Measurements from ENCODE around the gene PHACTR1.
"Not testable (repeated sequence)": the region's sequence is repeated elsewhere in the genome, so short reads cannot be mapped to it uniquely, and the experiment has no call there.

PHACTR1 gene

GRCh38 chr6:12716298-12716916 is at the start of gene PHACTR1:
TSS of gene PHACTR1 (plus strand) at chr6:12716767.
- no peak for DNase-seq (ENCODE audit: low read depth in 2 of 2)

- no peak for DNase-seq (ENCODE audit: low read depth in 2 of 2)
These were observed 49.7 kb upstream of the PHACTR1 start for GRCh38 chr6:12666886-12667285.

GRCh38 chr6:12675931-12676330 is 40.6 kb upstream of the PHACTR1 start:
- no peak for DNase-seq (ENCODE audit: low read depth in 2 of 2)

DNA sequence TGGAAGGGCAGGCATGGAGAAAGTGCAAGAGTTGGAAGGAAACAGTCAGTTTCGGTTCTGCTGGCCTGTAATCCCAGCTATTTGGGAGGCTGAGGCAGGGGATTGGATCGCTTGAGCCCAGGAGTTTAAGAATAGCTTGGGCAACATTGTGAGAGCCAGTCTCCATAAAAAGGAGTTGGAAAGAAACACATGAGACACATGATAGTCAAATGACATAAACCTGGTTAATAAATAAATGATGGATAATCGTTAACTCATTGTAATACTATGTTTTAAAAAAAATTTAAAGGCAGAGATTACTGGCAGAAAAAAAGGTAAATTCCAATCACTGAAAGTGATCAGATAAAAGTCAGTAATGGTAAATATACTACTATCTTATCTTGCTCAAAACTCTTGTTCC is 37.2 kb upstream of the PHACTR1 start:
- DNase-seq (ENCODE audit: low read depth in 2 of 2), result no peak

- no peak for DNase-seq (ENCODE audit: low read depth in 2 of 2)
These were observed 23.4 kb upstream of the PHACTR1 start for GRCh38 chr6:12693122-12693521.

DNA sequence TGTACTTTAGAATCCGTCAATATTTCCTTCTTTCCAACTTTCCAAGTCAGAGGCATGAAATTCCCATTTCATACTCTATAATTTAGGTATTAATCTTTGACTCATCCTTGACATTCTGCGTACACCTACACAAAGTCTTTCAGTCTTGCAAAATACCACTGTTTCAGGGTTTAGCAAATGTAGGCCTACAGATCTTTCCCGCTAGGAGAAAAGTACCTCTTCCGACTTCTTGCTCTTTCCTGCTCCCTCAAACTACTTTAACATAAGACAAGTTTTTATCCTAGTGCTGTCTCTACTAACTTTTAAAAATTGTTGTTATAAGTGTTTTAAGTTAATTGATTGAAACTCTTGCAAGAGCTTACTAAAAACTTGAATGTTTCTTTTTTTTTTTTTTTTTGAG is 18.3 kb upstream of the PHACTR1 start:
- no peak for DNase-seq (ENCODE audit: low read depth in 2 of 2)

- no peak for DNase-seq (ENCODE audit: low read depth in 2 of 2)
These were observed 11.6 kb upstream of the PHACTR1 start for GRCh38 chr6:12704946-12705345.

DNA sequence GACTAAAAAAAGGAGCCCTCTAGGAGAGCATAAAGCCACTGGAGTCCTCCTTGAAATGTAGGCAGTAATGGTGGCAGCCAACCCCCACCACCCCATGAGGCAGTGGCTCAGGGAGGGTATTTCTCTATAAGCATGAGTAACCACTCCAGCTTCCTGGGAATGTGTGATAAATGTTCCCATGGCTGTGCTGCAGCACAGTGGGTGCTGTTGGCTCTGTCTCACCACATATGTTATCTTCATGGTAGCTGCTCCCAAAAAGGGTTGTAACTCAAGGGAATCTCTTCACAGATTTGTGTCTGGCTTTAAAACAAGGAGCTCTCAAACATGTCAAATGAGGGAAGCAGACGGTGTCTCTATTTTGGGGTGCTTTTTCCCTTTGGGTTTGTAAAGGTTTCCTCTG is 7.5 kb upstream of the PHACTR1 start:
- DNase-seq (ENCODE audit: low read depth in 2 of 2), result no peak

DNA sequence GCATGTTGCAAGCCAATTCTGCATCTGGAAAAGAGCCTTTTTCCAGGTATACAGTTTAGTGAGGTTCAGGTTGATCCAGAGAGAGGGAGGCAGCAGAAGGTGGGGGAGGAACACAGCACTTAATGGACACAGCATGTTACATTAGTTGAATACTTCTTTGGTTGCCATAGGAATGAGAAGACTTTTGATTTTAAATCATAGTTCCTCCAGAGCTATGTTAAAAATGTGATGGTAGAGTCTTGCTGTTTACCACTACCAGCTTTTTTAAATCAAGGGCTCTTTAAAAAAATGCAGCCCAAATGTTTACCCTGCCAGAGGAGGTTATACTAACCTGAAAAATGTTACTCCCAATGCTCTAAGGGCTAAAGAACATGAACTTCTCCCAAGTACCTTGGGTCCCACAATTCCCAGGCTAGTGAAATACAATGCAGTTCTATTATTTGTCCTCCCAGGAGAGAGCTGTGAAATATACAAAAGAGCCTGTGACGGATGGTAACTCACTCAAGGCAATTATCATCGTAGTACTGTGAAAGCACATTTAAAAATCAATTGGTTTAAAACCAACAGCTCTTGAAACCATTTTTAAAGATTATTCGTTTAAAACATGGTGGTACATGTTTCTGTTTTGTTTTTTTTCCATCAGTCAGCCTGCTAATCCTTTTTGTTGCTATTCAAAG is 6.9 kb upstream of the PHACTR1 start:
- DNase-seq (ENCODE audit: low read depth in 2 of 2), result no peak

DNA sequence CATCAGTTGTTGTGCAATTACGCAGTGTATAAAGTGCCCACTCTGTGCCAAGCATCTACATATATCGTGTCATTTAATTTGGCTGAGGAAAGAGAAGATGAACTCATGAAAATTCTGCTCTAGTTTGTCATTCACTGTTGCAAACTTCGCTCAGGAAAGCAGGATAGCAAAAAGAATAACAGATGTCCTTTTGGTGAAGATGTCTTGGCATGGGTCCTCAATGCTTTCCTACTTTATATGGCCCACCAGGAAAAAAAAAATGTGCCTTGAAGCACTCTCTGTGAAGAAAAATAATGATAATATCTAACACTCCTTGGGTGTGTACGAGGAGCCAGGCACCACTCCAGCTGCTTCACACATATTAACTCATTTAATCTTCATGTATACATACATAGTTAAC is 5.6 kb upstream of the PHACTR1 start:
- no peak for DNase-seq (ENCODE audit: low read depth in 2 of 2)

DNA sequence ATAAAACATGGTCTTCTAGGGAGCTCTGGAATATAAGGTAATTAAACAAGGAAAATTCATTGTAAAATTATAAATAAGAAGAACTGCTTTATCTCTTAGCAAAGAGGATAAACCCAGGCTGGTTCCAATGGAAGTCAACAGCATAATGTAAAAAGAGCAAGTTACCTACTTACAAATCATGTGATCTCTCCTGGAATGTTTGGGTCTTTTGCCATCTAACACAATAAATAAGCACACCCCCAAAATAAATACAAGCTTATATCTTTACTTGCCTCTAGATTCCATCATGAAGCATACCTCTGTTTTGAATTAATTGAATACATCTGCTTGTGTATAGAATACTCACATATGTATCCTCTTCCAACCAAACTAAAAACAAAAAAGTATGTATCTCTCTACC is 2.5 kb upstream of the PHACTR1 start:
- DNase-seq (ENCODE audit: low read depth in 2 of 2), result no peak

DNA sequence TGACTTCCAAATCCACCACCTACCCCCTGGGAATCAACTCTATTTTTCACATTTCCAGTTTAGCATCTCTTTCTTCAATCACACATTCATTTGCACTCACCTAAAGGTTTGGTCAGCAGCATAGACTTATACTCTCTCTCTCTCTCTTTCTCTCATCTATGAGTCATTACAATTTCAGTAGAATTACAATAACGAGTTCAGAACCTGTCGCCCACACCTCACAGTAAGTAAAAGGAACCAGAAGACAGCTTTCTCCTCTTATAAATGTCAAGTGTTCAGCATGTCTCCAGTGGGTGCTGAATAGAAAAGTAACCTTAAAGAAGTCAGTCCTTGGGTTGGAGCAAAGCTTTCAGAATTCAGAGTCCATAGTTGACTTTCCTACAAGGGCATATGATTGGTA is 1.1 kb upstream of the PHACTR1 start:
- no peak for DNase-seq (ENCODE audit: low read depth in 2 of 2)

DNA sequence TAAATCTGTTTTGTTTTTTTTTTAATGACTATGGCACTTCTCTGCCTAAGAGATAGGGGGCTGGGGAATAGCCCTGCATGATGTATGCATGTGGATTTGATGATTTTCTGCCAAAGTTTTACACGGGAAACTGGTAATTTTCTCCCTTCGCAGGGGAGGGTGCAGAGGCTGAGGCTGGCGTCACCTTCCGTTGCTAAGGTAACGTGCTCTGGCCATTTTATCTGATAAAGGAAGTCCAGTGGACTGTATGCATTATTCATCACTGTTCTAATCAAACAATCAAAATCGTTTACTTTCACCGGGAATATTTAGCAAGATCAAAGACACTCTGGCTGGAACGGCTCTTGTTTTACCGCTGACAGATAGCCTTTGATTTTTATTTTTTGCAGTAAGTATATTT is 789 bp downstream of the PHACTR1 start:
- no peak for DNase-seq (ENCODE audit: low read depth in 2 of 2)

DNA sequence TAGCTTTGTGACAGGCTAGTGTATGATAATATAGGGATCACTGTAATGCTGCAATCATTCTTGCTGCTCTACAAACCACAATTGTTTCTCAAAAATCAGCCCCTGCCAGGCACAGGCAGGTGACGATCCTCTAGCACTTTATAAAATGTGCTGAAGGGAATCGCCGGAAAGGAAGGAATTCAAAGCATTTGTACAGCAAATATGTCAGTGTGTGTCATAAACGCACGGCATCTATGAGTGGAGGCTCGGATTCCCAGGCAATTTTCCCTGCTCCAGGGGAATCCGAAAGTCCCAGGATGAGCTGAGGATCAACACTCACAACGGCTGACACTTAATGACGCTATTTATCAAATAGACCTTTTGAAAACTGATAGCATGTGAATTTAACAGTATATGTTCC is 1.4 kb downstream of the PHACTR1 start:
- no peak for DNase-seq (ENCODE audit: low read depth in 2 of 2)

DNA sequence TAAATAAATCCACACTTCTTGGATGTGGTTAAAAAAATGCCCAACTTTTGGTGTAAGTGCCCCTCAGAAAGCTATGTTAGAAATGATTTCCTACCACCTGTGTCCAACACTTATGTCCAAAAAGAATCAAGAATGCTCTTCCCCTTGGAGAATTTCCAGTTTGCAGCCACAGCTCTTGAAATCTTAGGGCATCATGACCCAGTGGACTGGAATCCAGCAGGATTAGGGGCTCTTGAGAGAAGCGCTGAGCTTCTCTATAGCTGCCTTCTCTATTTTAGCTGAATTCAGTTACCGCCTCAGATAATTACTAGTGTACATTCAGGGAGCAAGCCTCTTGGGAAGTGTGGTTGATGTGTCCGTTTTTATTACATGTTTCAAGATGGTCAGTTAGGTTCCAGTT is 2.5 kb downstream of the PHACTR1 start:
- no peak for DNase-seq (ENCODE audit: low read depth in 2 of 2)

- no peak for DNase-seq (ENCODE audit: low read depth in 2 of 2)
These were observed 3.7 kb downstream of the PHACTR1 start for GRCh38 chr6:12720310-12720709.

DNA sequence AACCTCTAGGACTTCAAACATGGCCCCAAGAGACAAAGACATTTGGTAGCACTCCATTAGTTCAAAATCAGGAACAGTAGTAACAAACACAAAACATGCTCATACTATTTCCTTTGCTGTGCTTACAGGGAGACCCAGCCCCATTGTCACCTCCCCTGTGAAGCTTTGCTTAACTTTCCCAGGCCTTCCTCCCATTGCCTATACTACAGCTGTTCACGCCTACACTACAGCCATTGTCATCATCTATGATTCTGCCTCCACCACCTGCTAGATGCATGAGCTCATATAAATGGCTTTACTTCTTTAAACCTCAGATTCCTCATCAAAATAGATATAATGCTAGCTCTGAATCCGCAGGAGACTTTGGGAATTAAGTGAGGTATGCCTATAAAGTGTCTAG is 8.7 kb downstream of the PHACTR1 start:
- no peak for DNase-seq (ENCODE audit: low read depth in 2 of 2)

- DNase-seq (ENCODE audit: low read depth in 2 of 2), result no peak
These were observed 12.9 kb downstream of the PHACTR1 start for GRCh38 chr6:12729467-12729866.

DNA sequence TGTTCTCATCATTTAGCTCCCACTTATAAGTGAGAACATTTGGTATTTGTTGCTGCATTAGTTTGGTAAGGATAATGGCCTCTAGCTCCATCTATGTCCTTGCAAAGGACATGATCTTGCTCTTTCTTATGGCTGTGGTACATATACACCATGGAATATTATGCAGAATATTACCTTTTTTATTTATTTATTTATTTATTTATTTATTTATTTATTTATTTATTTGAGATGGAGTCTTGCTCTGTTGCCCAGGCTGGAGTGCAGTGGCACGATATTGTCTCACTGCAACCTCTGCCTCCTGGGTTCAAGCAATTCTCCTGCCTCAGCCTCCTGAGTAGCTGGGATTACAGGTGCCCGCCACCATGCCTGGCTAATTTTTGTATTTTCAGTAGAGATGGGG is 14.2 kb downstream of the PHACTR1 start:
- not testable (repeated sequence) for DNase-seq (ENCODE audit: low read depth in 2 of 2)

DNA sequence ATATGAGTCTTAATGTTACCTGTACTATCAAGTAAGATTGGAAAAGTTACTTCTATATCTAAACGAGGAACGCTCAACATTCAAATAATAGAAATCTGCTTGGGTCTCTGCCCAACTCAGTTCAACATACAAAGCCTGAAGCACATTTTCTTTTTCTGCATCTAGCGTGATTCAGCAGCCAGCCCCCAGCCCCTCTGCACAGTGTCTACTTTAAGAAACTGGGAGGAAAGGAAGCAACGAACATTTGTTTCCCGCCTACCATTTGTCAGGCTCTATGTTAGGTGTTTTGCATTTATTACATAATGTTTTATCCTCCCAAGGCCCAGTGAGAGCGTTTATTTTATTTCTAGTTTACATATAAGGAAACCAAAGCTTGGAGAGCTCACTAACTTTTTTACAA is 17.3 kb downstream of the PHACTR1 start:
- no peak for DNase-seq (ENCODE audit: low read depth in 2 of 2)

DNA sequence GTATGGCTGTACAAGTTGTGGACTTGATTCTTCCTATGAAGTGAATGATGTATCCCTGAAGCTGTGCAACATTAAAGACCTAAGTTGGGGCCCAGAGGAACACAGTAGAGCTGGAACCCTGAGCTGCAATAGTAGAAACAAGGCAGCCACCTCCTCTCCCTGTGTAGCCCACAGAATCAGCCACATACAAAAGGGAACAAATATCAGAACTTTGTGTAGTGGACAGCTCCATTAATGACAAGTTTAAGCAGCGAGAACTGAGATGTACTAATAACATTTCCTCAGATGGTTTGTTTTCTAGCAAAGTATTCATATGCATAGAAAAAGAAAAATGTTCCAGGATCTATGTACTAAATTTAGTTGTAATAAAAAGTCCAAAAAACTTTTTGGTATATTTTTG is 19.2 kb downstream of the PHACTR1 start:
- DNase-seq (ENCODE audit: low read depth in 2 of 2), result no peak

DNA sequence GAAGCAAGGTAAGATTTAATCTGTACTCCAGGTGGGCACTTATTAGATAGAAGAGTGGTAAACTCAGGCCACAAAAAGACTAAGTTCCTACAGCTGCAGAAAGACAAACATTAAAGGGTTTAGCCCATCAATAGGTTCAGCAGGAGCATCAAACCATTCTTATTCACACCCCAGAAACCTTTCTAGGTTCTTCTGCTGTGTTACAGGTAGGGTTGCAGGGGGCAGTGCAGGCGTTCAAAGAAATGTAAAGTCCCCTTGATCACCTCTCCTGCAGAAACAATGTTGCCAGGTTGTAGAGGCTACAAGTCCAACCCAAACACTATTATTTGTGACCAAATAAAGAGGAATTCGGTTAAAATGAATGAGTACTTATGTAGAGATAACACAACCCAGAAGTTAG is 31.8 kb downstream of the PHACTR1 start:
- DNase-seq (ENCODE audit: low read depth in 2 of 2), result no peak

GRCh38 chr6:12748815-12749521 is 32.4 kb downstream of the PHACTR1 start:
- no peak for DNase-seq (ENCODE audit: low read depth in 2 of 2)
